Inflammatory macrophage treated with lipopolysaccharide for 1 hour (primary cell): ENCODE results near the gene GOLT1A.

Experiments
- DNase-seq, 2 donors: peaks; one replicate each; pipeline ENCODE4 v3.0.0-alpha.2; 2020 to 2022

GOLT1A gene

GRCh38 chr1:204217648-204218000, 3.8 kb upstream of the GOLT1A start:
- DNase-seq, result no peak

DNA sequence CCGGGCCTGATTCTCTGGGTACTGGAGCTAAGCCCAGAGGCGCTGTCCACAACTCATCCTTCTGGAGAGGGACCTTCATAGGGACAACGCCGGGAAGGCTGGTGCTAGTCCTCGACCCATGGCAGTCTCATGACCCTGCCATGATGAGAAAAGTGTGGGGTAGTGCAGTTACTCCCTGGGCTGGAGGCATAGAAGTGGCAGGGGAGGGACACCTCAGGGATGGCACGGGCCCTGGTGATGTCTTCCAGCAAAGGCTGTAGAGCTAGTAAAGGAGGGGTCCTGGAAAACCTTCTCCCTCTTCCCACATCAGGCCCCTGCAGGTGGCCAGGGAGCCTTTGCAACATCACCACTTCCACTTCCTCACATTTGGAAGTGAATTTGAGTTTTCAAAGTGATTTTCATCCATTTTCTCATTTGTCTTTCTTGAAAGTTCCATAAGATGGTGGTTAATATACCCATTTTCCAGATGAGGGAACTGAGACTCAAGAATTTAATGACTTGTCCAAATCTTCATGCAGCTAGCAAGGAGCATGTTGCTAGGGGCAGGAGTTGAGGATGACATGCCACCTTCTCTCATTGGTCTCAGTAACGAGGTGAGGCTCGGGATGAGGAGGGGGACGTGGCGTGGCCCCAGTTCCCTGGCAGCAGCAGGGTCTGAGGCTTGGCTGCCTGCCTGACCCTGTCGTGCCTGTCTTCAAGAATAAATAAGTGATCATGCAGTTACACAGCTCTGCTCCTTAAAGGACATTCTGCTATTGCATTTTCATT, 3.3 kb upstream of the GOLT1A start:
- DNase-seq, result no peak

GRCh38 chr1:204216236-204216635, 2.4 kb upstream of the GOLT1A start:
- no peak for DNase-seq

DNA sequence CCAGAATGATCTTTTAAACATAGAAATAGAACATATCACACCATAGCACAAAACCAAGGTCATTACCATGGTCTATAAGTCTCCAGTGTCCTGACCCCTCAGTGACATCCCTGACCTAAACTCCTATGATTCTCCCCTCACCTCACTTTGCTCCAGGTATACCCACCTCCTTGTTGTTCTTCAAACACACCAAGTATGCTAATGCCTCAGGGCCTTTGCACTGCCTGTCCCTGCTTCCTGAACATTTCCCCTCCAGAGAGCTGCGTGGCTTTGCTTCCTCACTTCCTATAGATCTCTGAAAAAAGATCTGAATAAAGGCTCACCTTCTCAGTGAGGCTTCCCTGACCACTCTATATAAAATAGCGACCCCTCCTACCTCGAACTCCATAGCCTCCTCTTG, 1.1 kb downstream of the GOLT1A start:
- DNase-seq, result no peak

DNA sequence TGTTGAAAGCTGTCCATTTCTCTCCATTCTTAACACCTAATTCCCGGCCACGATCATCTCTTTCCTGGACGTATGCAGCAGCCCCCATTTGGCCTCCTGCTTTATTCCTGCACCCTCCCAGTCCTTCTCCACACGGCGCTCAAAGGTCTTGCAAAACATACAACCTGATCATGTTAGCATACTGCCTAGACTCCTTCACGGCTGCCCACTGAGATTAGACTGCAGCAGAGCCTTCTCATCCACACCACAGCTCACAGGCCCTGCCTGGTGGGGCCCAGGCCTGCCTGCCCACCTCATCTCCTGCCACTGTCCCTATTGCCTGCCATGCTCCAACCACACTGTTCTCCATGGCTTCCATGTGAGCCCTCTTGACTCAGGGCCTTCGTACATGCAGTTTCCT, 2.7 kb downstream of the GOLT1A start:
- no peak for DNase-seq

DNA sequence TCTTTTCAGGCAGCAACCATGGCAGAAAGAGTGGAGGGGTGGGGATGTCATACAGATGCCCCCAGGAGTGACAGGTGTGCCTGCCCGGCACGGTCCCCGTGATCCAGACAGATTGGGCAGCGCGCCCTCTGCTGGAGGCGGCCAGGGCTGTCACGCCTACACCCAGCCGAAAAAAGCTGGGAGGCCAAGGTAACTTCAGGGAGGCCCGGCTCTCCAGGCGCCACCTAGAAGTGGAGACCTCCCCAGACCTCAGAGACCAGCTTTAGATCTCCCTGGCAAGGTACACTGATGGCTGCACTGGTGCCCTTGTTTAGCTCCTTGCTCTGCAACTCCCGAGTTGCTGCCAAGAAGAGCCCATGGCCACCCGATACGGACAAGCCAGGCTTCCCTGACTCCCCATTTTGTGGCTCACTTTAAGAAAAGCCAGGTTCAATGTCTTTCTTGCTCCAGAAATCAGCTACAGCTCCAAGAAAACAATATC, 6.6 kb downstream of the GOLT1A start:
- DNase-seq, result peak; percentile 17 to 66

DNA sequence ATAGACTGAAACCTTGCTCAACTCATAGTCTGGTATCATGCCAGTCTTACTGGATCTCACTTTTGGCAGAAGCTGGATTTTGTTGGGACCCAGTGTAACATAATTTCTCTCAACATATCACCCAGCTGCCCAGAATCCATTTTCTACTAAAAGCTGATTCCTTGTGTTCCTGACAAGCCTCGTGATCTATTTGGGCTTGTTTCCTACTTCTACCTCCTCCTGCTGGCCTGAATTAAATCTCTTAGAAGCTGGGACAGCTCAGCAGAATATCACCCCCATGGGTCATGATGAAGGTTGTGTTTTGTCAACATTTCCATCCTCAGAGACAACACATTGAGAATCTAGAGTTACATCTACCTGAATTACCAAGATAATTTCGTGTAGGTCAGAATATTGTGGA, 7.7 kb downstream of the GOLT1A start:
- no peak for DNase-seq

DNA sequence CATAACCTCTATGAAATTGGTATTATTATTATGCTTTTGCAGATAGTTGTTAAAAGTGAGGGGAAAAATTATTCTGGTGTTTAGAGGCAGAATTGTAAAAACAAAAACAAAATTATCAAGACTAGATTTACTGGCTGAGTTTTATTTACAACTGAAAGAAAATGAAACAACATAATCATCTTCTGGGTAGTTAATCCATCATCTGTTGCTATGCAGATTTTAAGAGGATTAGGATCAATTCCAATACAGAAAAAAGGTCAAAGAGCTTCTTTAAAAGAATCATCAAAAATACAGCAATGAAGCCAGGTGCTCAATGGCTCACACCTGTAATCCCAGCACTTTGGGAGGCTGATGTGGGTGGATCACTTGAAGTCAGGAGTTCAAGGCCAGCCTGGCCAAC, 8.3 kb downstream of the GOLT1A start:
- DNase-seq, result no peak

GRCh38 chr1:204204944-204205343, 8.8 kb downstream of the GOLT1A start:
- no peak for DNase-seq

DNA sequence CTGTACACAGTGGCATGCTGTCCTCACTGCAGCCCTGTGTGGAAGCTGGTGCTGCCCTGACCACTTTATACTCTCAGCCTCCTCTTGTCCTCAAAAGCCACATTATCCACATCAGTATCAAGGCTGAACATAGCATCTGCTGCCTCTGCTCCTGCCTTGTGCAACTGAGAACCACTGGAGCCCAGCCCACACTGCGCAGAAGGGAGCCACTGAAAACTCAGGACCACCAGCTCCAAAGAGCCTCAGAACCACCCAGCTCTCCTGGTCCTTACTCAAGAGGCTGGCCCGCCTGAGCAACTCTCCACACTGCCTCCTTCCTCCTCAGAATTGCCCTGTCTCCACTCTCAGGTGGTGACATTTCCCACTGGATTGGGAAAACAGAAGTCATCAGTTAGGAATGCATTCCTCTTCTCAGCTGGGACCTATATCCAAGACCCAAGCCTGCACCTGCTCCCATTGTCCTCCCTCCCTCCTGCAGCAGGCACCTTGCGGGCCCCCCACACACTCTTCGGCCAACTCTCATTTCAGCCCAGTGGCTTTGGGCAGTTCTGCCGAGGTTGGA, 10.5 kb downstream of the GOLT1A start:
- no peak for DNase-seq

DNA sequence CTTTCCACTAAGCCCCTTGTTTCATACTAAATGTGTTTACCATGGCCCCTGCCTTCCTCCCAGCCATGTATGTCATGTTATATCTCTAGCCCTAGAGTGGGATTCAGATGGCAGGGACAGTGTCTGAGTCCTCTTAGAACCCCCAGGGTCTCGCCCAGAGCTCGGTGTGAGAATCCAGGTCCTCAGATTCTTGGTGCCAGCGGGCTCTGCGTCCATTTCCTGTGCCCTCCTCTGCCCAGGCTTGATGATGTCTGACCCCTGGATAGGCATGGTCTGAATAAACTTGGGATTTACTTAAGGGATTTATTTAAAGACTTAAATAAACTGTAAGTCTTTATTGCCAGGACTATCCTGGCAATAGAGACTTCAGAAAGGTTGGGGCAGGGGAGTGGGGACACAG, 11.3 kb downstream of the GOLT1A start:
- DNase-seq, result no peak

DNA sequence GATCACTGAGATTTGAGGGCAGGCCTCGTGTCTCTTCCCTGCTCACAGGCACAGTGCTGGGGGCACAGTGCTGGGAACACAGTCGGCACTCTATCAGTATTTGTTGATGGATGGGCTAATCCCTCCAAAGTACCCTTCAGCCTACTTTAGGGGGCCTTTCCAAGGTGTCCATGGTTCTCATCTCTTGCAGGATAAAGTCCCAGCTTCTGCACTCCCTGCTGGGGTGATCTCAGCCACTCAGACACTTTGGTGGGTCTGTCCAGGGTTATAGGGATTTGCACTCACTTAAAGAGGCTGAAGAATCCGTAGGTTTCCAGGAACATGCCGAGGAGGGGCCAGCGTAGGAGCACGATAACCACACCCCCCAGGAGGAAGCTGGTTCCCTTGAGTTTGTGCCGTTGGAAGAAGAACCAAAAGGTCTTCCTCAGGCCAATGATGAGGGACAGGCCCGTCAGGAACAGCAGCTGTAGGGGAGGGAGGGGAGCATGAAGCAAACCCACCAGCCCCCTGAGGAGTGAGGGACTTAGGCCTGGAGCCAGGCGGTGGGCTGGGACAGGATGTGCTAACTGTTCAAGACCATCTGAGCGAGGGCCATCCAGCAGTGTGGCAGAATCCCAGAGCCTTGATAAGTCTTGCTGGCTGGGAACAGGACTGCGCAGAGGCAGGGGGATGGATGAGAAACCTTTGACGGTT, 12.3 kb downstream of the GOLT1A start:
- DNase-seq, result no peak

GRCh38 chr1:204199579-204199978, 14.2 kb downstream of the GOLT1A start:
- no peak for DNase-seq

GRCh38 chr1:204198348-204199340, 15.1 kb downstream of the GOLT1A start:
- no peak for DNase-seq

DNA sequence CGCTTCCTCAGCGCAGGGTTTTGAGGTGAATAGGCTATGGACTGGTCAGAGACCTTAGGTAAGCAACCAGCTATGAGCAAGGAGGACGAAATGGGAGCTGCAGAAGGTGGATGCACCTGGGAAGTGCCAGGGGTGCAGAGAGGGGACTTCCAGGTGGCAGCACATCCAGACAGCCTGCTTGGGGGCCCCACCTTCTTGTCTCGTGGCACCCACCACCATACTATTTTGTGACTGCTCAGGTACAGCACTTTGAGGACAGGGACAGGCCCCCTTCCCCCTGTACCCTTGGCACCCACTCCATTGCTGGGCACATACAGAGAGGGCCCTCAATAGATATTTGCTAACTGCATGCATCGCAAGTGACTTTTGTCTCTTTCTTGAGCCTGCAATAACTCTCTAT, 16.7 kb downstream of the GOLT1A start:
- no peak for DNase-seq

DNA sequence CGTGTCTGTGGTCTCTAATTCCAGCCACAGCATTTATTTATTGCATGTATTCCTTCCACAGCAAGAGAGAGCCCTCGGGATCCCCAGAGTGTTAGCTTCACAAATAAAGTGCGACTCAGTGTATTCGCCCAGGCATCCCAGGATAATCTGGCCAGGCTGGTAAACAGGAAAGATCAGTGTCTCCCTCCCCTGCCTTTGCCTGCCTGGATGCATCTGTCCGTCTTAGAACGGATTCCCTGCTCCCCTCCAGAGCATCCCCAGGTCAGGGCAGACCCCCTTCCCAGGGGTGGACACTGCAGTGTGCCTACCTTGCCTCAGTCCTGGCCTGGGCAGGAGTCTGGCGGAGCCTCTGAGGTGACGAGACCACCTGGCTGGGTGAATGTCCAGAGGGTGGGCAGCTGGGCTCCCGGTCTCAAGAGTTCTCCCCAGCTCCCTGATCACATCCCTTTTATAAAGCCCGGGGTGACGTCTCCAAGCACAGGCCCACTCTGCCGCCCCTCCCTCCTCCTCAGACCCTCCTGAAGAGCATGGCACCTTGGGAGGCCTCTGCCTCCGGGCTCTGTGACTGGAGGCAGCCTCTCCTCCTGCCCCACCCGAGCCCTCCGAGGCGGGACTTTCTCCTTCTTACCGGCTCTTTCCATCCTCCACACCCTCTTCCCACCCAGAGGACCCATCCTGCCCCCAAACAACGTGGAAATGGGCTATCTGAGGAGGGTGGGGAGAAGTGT, 17.6 kb downstream of the GOLT1A start, which contains the start of gene KISS1:
Gene KISS1, minus strand, starts transcription at position 424 of the 728 bp plus-strand sequence. CDS start 3,615 bp downstream, outside the sequence.
- DNase-seq, result no peak

- no peak for DNase-seq
These were observed 19.0 kb downstream of the GOLT1A start for GRCh38 chr1:204194771-204195170.

GRCh38 chr1:204194080-204194479, 19.7 kb downstream of the GOLT1A start:
- no peak for DNase-seq

DNA sequence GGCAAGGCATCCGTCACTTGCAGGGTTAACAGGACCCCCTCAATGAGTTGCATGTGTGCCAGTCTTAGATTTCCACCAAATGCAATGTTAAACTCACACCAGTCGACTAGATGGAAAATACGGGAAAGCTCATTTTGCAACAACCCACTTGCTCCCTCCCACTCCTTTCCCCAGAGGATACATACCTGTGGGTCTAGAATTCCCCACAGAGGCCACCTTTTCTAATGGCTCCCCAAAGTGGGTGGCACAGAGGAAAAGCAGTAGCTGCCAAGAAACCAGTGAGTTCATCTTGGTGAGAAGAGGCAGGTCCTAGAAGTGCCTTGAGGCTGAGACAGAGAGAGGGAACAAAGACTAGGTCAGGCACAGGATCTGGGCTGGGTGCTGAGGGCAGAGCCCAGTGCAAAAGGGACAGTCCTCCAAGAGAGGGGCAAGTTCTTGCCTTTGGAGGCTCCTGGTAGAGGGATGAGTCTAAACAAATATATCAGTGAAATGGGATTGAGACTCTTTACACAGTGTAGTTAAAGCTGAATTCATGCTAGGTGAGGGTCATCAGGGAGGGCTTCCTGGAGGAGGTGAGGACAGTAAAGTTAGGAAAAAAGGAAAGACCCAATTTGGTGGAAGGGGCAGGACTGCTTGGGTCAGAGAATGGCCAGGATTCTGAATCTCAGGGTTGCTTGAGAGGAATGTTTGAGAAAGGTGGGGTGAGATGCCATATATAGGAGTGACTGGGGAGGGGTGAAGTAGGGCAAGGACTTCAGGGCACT, 21.0 kb downstream of the GOLT1A start:
- DNase-seq, result no peak

DNA sequence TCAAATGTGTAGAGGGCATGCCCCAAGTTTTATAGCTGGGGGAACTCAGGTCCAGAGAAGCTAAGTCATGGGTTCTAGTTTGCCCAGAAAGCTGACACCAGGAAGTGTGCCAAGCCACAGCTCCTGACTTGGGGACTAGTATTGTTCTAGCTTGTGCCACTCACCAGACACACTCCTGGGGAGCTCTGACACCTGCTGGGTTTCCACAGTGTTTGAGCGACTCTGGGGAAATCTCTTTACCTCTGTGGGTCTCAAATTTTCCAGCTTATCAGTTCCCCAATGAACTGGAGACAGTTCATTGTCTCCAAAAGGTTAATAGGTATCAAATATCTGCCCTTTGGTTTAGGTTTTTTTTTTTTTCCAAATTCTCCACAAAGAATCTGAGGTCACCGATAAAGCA, 21.7 kb downstream of the GOLT1A start:
- no peak for DNase-seq

DNA sequence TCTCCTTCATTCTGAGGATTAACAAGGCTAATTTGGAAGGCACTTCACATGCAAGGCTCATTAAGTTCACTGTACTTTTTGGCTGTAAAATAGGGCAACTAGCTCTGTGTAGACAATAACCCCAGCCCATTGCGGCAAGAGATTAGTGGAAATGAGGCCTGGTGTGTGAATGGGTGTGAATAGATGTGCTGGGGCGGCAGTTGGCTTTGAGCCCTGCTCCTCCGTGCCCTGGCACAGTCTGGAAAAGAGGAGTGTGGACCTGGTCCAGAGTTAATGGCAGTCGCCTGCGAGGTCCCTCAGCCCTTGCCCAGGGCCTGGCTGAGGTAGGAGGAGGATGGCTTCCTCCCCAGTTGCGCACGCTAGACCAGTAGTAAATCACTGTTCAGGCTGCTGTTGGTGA, 22.3 kb downstream of the GOLT1A start:
- DNase-seq, result no peak
